ENCODE results near the gene ZNF419. TPM values are rescaled to one million over a fixed set of nuclear protein-coding genes. Genes with fewer than 3 reads are reported as not detected.

Gene ZNF419
- total RNA-seq, 1 donor from 2014 or later, result 14.1 TPM

- Histone ChIP-seq H4K20me1 (ENCODE audit: insufficient read depth, low read length) (no peaks in the 10 kb centered on the region), H3K9me3 (ENCODE audit: insufficient read depth, low read depth, low read length) (peaks cover 20% of the 10 kb centered on the region), H3K27ac (ENCODE audit: low read depth, low read length) (no peak overlapping the region), H3K4me1 (ENCODE audit: insufficient read depth, low read length) (no peaks in the 10 kb centered on the region), H3K9ac (ENCODE audit: low read length) (no peak overlapping the region), H3K79me2 (ENCODE audit: insufficient read depth, low read length) (no peaks in the 10 kb centered on the region), H3K4me3 (ENCODE audit: insufficient read depth, low read depth, low read length) (no peak overlapping the region), H2AFZ (ENCODE audit: low read depth, low read length) (no peak overlapping the region), H3K36me3 (ENCODE audit: insufficient read depth, low read length) (no peaks in the 10 kb centered on the region), H3K4me2 (ENCODE audit: low read length) (no peak overlapping the region), H3K27me3 (ENCODE audit: insufficient read depth, low read length) (no peaks in the 10 kb centered on the region)
- FAIRE-seq (no peak), DNase-seq (ENCODE audit: low read depth) (no peak)
- H3K4me3 Mint-ChIP-seq (ENCODE audit: unreplicated experiment), result no peak overlapping the region
- no peak overlapping the region for H3K27ac Mint-ChIP-seq (ENCODE audit: unreplicated experiment)
- no peaks in the 10 kb centered on the region for H3K4me1 Mint-ChIP-seq (ENCODE audit: low read depth, unreplicated experiment)
- no peaks in the 10 kb centered on the region for H3K27me3 Mint-ChIP-seq (ENCODE audit: low read depth, unreplicated experiment)
- H3K9me3 Mint-ChIP-seq (ENCODE audit: unreplicated experiment), result peaks cover 30% of the 10 kb centered on the region
- TF ChIP-seq EZH2 (IDR thresholded peaks at IDR 0.05; ENCODE audit: insufficient read depth, low read length) (no peak), CTCF (IDR thresholded peaks at IDR 0.05; ENCODE audit: insufficient read depth, low read depth, low read length) (no peak)
- peaks cover 33% of the 10 kb centered on the region for H3K36me3 Mint-ChIP-seq (ENCODE audit: low read depth, unreplicated experiment)
Observed at GRCh38 chr19:57465680-57466381, 21.7 kb upstream of the ZNF419 start.

DNA sequence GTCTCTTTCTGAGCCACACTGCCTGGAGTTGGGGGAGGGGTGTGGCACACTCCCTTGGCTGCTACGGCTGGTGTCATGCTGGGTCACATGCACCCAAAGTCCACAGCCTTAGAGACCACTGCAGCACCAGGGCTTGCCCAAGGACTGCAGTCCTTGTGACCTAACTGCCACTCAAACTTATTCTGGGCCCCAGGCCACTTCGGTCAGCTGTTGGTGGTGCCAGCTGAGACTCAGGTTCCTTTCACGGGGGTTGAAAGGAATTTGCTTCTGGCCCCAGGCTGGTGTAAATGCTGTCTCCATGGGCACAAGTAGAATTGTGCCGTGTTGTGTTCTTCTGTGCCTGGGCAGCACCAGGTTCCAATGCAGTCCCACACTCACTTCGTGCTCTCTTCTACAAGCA is 21.1 kb upstream of the ZNF419 start:
- Histone ChIP-seq H2AFZ (ENCODE audit: low read depth, low read length) (no peak overlapping the region), H3K27me3 (ENCODE audit: insufficient read depth, low read length) (no peaks in the 10 kb centered on the region), H3K36me3 (ENCODE audit: insufficient read depth, low read length) (no peaks in the 10 kb centered on the region), H3K4me2 (ENCODE audit: low read length) (no peak overlapping the region), H4K20me1 (ENCODE audit: insufficient read depth, low read length) (no peaks in the 10 kb centered on the region), H3K9ac (ENCODE audit: low read length) (no peak overlapping the region), H3K9me3 (ENCODE audit: insufficient read depth, low read depth, low read length) (peaks cover 22% of the 10 kb centered on the region), H3K4me3 (ENCODE audit: insufficient read depth, low read depth, low read length) (no peak overlapping the region), H3K27ac (ENCODE audit: low read depth, low read length) (no peak overlapping the region), H3K79me2 (ENCODE audit: insufficient read depth, low read length) (no peaks in the 10 kb centered on the region), H3K4me1 (ENCODE audit: insufficient read depth, low read length) (no peaks in the 10 kb centered on the region)
- TF ChIP-seq EZH2 (IDR thresholded peaks at IDR 0.05; ENCODE audit: insufficient read depth, low read length) (no peak), CTCF (IDR thresholded peaks at IDR 0.05; ENCODE audit: insufficient read depth, low read depth, low read length) (no peak)
- Mint-ChIP-seq H3K27ac (ENCODE audit: unreplicated experiment) (no peak overlapping the region), H3K9me3 (ENCODE audit: unreplicated experiment) (peaks cover 37% of the 10 kb centered on the region), H3K27me3 (ENCODE audit: low read depth, unreplicated experiment) (no peaks in the 10 kb centered on the region), H3K4me3 (ENCODE audit: unreplicated experiment) (no peak overlapping the region), H3K4me1 (ENCODE audit: low read depth, unreplicated experiment) (no peaks in the 10 kb centered on the region), H3K36me3 (ENCODE audit: low read depth, unreplicated experiment) (peaks cover 39% of the 10 kb centered on the region)
- no peak for FAIRE-seq
- DNase-seq (ENCODE audit: low read depth), result no peak

- no peak overlapping the region for H3K4me2 ChIP-seq (ENCODE audit: low read length)
- no peak overlapping the region for H3K27ac Mint-ChIP-seq (ENCODE audit: unreplicated experiment)
- DNase-seq (ENCODE audit: low read depth) (peak; percentile 15), FAIRE-seq (no peak)
- peaks cover 9% of the 10 kb centered on the region for H3K4me1 Mint-ChIP-seq (ENCODE audit: low read depth, unreplicated experiment)
- peaks cover 80% of the 10 kb centered on the region for H3K9me3 Mint-ChIP-seq (ENCODE audit: unreplicated experiment)
- no peaks in the 10 kb centered on the region for H3K27me3 Mint-ChIP-seq (ENCODE audit: low read depth, unreplicated experiment)
- H3K36me3 ChIP-seq (ENCODE audit: insufficient read depth, low read length), result peaks cover 21% of the 10 kb centered on the region
- H3K36me3 Mint-ChIP-seq (ENCODE audit: low read depth, unreplicated experiment), result peaks cover 72% of the 10 kb centered on the region
- no peak overlapping the region for H3K4me3 ChIP-seq (ENCODE audit: insufficient read depth, low read depth, low read length)
- H3K27me3 ChIP-seq (ENCODE audit: insufficient read depth, low read length), result no peaks in the 10 kb centered on the region
- no peak overlapping the region for H3K27ac ChIP-seq (ENCODE audit: low read depth, low read length)
- no peak overlapping the region for H3K4me3 Mint-ChIP-seq (ENCODE audit: unreplicated experiment)
- no peaks in the 10 kb centered on the region for H4K20me1 ChIP-seq (ENCODE audit: insufficient read depth, low read length)
- TF ChIP-seq CTCF (IDR thresholded peaks at IDR 0.05; ENCODE audit: insufficient read depth, low read depth, low read length), result no peak
- no peak for TF ChIP-seq EZH2 (IDR thresholded peaks at IDR 0.05; ENCODE audit: insufficient read depth, low read length)
- H3K9me3 ChIP-seq (ENCODE audit: insufficient read depth, low read depth, low read length), result peaks cover 59% of the 10 kb centered on the region
- no peak overlapping the region for H3K9ac ChIP-seq (ENCODE audit: low read length)
- peaks cover 25% of the 10 kb centered on the region for H3K79me2 ChIP-seq (ENCODE audit: insufficient read depth, low read length)
- no peak overlapping the region for H2AFZ ChIP-seq (ENCODE audit: low read depth, low read length)
- H3K4me1 ChIP-seq (ENCODE audit: insufficient read depth, low read length), result peaks cover 4% of the 10 kb centered on the region
Observed at GRCh38 chr19:57473646-57474045, 13.9 kb upstream of the ZNF419 start.
